ENCODE data around the gene NUDT6.
"Not testable (repeated sequence)": the region's sequence is repeated elsewhere in the genome, so short reads cannot be mapped to it uniquely, and the experiment has no call there.

NUDT6 gene

GRCh38 chr4:122921971-122922876 lies at the start of gene NUDT6:
NUDT6 (minus strand) TSS chr4:122922597; CDS start chr4:122922572, 25 bp downstream.
- peak; percentile 1 for DNase-seq (ENCODE audit: low read depth)

- DNase-seq (ENCODE audit: low read depth): no peak
These were observed 45.9 kb upstream of the NUDT6 start for GRCh38 chr4:122968227-122968812.

GRCh38 chr4:122967231-122967630 lies 44.8 kb upstream of the NUDT6 start:
- no peak for DNase-seq (ENCODE audit: low read depth)

- DNase-seq (ENCODE audit: low read depth): no peak
These were observed 43.8 kb upstream of the NUDT6 start for GRCh38 chr4:122966201-122966600.

GRCh38 chr4:122963216-122963615 lies 40.8 kb upstream of the NUDT6 start:
- no peak for DNase-seq (ENCODE audit: low read depth)

- no peak for DNase-seq (ENCODE audit: low read depth)
These were observed 38.2 kb upstream of the NUDT6 start for GRCh38 chr4:122960611-122961000.

GRCh38 chr4:122959981-122960610 lies 37.7 kb upstream of the NUDT6 start:
- no peak for DNase-seq (ENCODE audit: low read depth)

- no peak for DNase-seq (ENCODE audit: low read depth)
These were observed 37.0 kb upstream of the NUDT6 start for GRCh38 chr4:122959441-122959840.

- no peak for DNase-seq (ENCODE audit: low read depth)
These were observed 36.1 kb upstream of the NUDT6 start for GRCh38 chr4:122958505-122958904.

GRCh38 chr4:122953924-122954323 lies 31.5 kb upstream of the NUDT6 start:
- no peak for DNase-seq (ENCODE audit: low read depth)

- no peak for DNase-seq (ENCODE audit: low read depth)
These were observed 29.6 kb upstream of the NUDT6 start for GRCh38 chr4:122952028-122952427.

GRCh38 chr4:122948671-122949070 lies 26.3 kb upstream of the NUDT6 start:
- DNase-seq (ENCODE audit: low read depth): no peak

GRCh38 chr4:122946142-122946541 lies 23.7 kb upstream of the NUDT6 start:
- no peak for DNase-seq (ENCODE audit: low read depth)

GRCh38 chr4:122945136-122945535 lies 22.7 kb upstream of the NUDT6 start:
- not testable (repeated sequence) for DNase-seq (ENCODE audit: low read depth)

GRCh38 chr4:122932763-122933162 lies 10.4 kb upstream of the NUDT6 start:
- DNase-seq (ENCODE audit: low read depth): no peak

GRCh38 chr4:122930862-122931261 lies 8.5 kb upstream of the NUDT6 start:
- DNase-seq (ENCODE audit: low read depth): no peak

- DNase-seq (ENCODE audit: low read depth): no peak
These were observed 6.5 kb upstream of the NUDT6 start for GRCh38 chr4:122928930-122929329.

- peak; percentile 81 for DNase-seq (ENCODE audit: low read depth)
These were observed 597 bp upstream of the NUDT6 start for GRCh38 chr4:122922877-122923511.

GRCh38 chr4:122921300-122921699 lies 1.1 kb downstream of the NUDT6 start:
- DNase-seq (ENCODE audit: low read depth): no peak

GRCh38 chr4:122920473-122920872 lies 1.9 kb downstream of the NUDT6 start:
- DNase-seq (ENCODE audit: low read depth): no peak

- no peak for DNase-seq (ENCODE audit: low read depth)
These were observed 4.7 kb downstream of the NUDT6 start for GRCh38 chr4:122917731-122918130.

GRCh38 chr4:122914938-122915337 lies 7.5 kb downstream of the NUDT6 start:
- DNase-seq (ENCODE audit: low read depth): no peak
